HG03159 (cell line): ENCODE measurements around the gene ERCC4.
A peak's percentile ranks its signal among the peaks of the same experiment; 100 is the strongest.
"Not testable (repeated sequence)": the region's sequence is repeated elsewhere in the genome, so short reads cannot be mapped to it uniquely, and the experiment has no call there.

Experiments used
- ATAC-seq: cut with Tn5 transposase; IDR thresholded peaks from one replicate; pipeline ENCODE4 v1.9.1; 2021; ENCODE audit warnings: mild to moderate bottlenecking, moderate library complexity; ENCODE audit not compliant: unreplicated experiment

Gene ERCC4

GRCh38 chr16:13919683-13920509 lies at the start of gene ERCC4:
ERCC4 (plus strand) TSS chr16:13920154; CDS start chr16:13920166, 12 bp downstream.
- ATAC-seq: peak; percentile 97

DNA sequence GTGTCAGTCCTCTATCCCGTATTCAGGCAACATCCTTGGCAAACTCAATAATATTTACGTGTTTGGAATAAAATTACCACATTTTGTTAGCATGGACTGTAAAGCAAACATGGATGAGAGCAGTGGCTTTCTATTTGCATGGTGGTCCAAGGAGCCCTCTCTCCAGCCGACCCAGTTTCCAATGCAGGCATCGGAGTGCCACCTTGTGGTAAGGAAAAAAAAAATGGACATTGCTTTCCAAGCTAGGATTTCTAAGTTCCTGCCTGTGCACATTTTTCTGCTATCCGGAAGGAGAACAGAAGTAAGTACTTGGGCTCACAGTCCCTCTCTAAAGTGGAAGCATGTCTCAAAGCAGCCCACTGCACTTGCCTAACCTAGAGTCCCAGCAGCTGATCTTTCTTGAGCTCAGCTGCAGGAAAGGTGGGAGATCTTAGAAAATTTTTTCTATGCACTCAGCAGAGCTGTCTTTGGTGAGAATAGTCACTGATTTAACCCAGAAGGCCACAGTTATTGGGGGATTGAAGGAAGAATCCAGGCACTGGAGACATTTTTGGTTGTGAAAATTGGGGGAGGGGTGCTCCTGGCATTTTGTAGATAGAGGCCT lies 46.0 kb upstream of the ERCC4 start:
- ATAC-seq: no peak

DNA sequence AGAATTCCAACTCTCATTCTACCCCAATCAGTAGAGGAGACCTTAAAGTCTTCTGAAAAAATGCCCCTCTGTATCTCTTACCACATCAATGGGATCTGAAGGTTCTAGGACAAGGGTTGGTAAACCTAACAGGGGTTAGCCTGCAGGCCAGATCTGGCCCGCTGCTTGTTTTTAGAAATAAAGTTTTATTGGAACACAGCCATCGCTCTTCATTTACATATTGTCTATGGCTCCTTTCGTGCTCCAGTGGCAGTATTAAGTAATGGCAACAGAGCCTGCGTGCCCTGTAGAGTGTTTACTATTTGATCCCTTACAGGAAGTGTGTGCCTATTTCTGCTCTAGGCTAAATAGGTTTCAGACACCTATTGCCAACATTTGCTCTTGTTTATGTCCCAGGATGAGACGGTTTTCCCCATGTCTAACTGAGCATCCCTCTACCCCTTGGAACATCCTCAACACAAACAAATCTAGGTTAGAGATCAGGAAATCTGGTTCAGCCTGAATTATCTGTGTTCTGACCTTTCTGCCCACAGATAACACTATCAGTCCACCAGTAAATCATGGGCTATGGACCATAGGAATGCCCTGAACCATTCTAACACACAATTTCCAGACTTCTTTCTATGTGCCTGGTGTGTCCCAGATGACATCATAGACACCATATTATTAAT lies 44.2 kb upstream of the ERCC4 start:
- no peak for ATAC-seq

DNA sequence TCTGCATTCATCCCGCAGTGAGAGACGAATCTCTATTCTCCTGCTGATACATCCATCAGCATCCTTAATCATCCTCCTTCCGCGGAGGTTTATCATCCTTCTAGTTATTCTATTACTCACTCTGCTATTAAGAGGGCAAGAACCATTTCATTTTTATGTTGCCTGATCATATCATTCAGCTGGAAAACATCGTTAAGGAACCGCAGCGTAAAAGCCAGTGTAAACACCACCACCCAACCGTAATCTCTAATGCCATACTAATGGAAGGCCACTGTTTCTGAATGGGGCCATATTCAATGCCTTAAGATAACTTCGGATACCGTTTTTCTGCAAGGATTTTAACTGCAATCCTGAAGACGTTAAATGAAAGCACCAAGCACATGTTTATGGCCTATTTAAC lies 36.7 kb upstream of the ERCC4 start:
- ATAC-seq: no peak

- no peak for ATAC-seq
Observed at GRCh38 chr16:13883881-13884280, 36.1 kb upstream of the ERCC4 start.

GRCh38 chr16:13885700-13886099 lies 34.3 kb upstream of the ERCC4 start:
- no peak for ATAC-seq

- ATAC-seq: no peak
Observed at GRCh38 chr16:13886608-13887007, 33.3 kb upstream of the ERCC4 start.

DNA sequence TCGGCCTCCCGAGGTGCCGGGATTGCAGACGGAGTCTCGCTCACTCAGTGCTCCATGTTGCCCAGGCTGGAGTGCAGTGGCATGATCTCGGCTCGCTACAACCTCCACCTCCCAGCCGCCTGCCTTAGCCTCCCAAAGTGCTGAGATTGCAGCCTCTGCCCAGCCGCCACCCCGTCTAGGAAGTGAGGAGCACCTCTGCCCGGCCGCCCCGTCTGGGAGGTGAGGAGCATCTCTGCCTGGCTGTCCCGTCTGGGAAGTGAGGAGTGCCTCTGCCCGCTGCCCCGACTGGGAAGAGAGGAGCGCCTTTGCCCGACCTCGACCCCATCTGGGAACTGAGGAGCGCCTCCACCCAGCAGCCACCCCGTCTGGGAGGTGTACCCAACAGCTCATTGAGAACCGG lies 30.6 kb upstream of the ERCC4 start:
- not testable (repeated sequence) for ATAC-seq

GRCh38 chr16:13892301-13892700 lies 27.7 kb upstream of the ERCC4 start:
- no peak for ATAC-seq

DNA sequence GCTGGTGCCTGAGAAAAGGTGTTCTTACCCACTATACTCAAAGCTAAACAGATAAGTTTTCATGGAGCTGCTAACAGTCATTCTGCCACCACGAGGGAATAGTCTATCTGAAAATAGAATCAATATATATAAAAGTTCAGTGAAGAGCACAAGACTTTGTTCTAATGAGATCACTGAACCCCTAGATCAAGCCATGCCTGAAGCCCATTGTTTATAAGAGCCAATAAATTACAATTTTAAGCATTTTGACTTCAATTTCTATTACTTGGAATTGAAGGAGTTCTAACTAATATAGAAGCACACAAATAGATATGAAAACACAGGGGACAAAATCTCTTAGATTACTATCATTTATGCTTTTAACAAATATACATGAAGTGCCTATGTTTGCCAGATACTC lies 24.4 kb upstream of the ERCC4 start:
- no peak for ATAC-seq

DNA sequence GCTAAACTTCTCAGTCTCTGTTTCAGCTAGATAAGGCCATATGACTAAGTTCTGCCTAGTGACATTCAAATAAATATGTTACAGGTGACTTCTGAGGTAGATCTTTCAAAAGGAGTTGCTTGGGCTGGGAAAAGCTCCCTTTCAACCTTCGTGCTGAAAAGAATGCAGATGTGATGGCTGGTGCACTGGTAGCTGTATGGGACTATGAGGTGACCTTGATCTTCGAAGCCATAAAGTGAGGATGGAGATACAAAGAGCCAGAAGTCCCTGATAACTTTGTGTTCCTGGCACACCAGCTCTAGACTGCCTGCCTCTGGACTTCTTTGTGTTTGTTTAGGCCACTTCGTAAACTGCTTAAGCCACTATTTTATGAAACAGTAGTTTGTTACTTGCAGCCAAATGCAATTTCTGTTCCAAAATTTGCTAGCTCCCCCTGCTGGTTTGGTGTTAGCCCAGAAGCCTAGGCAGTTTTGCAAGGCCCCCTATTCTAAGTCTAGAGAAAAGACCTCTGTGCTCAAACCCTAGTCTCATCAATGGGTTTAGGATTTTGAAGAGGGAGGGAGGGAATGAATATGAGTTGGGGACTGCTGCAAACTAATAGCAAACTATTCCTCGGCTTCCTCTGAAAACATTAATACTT lies 23.3 kb upstream of the ERCC4 start:
- ATAC-seq: no peak

DNA sequence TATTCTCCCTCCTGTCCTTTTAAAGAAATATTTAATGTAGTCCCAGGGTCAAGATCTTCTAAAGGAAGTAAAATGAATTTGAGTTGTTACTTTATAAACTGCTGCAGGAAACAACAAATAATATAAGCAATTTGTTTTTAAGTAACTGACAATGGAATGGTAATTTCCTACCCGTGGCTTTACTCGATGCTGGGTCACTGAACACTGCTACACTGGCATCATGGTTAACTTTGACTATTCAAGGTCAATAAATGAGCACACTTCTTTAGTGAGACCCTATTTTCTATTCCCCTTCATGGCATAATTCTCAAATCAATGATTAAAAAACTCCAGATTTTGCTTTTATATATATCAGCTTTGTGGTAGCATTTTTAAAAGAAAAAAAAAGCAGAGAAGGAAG lies 22.1 kb upstream of the ERCC4 start:
- ATAC-seq: no peak

- ATAC-seq: no peak
Observed at GRCh38 chr16:13898233-13898632, 21.7 kb upstream of the ERCC4 start.

DNA sequence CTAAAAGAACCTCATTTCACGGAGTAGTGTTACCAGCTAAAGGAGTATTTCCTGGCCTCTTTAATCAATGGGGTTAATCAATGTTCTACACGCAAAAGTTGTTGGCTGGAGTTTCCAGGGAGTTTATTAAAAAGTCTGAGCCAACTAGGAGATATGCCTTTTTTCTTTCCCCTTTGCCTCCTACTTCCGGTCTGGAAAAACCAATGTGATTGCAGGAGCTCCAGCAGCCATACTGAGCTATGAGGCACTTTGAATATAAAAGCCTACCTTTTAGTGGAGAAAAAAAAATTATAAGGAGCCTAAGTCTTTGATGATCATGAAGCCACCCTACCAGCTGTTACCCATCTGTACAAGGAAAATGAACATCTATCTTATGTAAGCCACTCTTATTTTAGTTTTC lies 17.9 kb upstream of the ERCC4 start:
- ATAC-seq: no peak

DNA sequence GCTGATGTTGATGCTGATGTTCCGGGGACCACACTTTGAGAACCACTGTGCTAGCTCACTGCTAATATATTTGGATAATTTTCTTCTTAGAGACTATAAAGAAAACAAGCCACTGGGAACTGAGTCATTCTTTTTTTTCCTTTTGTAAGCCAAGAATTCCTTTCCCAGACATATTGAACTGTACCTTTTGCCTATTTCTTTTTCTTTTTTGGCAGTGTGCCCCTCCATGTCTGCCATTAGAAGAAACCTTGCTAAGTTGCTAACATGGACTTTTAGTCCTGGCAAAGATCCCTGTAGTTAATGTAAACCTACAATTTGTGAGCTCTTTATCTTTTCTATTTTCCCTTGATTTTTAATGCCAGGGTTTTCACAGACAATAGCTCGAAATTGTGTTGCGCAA lies 17.3 kb upstream of the ERCC4 start:
- no peak for ATAC-seq

DNA sequence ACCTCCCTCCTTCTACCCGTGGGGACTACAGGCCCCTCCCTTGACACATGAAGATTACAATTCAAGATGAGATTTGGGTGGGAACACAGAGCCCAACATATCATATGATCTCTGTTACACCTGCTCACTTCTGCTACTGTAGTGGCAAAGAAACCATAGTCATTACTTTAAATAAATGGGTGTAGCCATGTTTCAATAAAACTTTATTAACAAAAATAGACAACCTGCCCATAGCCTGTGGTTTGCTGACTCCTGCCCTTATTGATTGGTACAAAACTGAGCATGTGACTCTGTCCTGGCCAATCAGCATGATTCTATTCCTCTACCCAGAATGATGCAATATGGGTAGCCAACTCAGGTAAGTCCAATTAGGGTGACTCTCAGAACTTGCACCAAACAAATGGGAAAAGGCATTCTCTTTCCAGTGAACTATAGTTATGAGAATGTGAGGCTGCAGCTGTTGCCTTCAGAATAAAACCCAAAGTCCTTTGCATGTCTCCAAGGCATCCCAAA lies 15.7 kb upstream of the ERCC4 start:
- ATAC-seq: no peak

DNA sequence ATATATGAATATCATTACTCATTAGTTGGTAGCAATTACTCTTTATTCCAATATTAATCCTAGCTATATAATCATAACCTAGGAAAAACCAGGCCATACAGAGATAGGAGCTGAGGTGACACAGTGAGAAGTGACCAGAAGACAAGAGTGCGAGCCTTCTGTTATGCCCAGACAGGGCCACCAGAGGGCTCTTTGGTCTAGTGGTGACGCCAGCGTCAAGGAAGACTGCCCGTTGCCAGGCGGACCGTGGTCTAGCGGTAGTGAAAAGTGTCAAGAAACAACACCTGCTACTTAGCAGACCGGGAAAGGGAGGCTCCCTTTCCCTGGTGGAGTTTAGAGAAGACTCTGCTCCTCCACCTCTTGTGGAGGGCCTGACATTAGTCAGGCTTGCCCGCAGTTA lies 15.1 kb upstream of the ERCC4 start:
- not testable (repeated sequence) for ATAC-seq

DNA sequence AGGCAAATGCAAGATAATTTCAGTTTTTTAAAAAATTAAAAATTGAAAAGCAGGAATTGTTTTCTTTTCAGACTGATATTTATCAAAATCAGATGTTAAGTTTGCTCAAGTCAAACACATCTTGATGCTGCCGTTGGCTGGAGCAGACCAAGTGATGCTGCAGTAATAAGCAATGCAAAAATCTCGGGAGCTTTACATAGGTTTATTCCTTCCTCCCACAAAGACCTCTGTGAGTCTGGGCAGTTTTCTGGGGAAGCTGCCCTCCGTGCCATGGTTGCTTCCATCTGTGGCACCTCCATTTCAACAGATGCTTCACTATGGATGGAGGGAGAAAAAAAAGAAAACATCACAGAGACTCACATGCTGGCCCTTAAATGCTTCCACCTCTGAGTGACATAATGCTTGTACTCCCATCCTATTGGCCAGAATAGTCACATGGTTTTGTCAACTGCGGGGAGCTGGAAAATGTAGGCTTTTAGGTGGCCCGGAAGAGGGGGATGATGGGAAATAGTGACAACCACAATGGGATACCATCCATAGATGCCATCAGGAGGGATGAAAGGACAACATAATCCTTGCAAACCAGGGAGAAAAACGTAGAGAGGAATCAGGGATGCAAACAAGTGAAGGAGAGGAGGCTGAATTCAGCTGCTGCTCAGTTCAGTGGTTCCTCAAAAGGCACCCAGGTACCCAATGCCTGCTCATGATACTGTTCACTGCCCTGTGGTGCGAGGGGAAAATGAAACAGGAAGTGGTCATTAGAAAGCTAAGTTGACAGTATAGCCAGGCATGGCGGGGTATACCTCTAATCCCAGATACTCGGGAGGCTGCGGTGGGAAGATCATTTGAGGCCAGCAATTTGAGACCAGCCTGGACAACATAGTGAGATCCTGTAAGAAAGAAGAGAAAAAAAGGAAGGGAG lies 13.5 kb upstream of the ERCC4 start:
- no peak for ATAC-seq

GRCh38 chr16:13907431-13907830 lies 12.5 kb upstream of the ERCC4 start:
- no peak for ATAC-seq

GRCh38 chr16:13909069-13909468 lies 10.9 kb upstream of the ERCC4 start:
- no peak for ATAC-seq
